Panc1 (cell line): ENCODE measurements around the gene CDK2. TPM values are rescaled to one million over a fixed set of nuclear protein-coding genes. Genes with fewer than 3 reads are reported as not detected.
A peak's percentile ranks its signal among the peaks of the same experiment; 100 is the strongest.

Experiments used
- ATAC-seq: fragments of 200-7000 bp; cut with Tn5 transposase; 2 replicates; pipeline ENCODE4 v1.9.1; 2020; ENCODE audit warnings: mild to moderate bottlenecking, moderate library complexity
- BruUV-seq: library from RNA; stranded (reverse); fragments of 400-500 nt; replicated peaks from 2 replicates; lab custom pipeline; 2021; lab: Mats Ljungman, UMichigan
- CTCF ChIA-PET: fragments of 300-600 bp; sonication (Branson Sonifier 250); formaldehyde crosslinking; loops from one replicate; lab custom pipeline; 2022; ENCODE audit warnings: antibody characterized with exemption; lab: Charles Lee
- POLR2A ChIA-PET: fragments of 300-600 bp; sonication (Branson Sonifier 250); formaldehyde crosslinking; loops from one replicate; lab custom pipeline; 2022; ENCODE audit warnings: antibody characterized with exemption; lab: Charles Lee
- DNase-seq: peaks from one replicate; pipeline ENCODE4 v3.0.0-alpha.2; 2010; ENCODE audit warnings: low read depth, low spot score
- H3K27ac ChIP-seq: 2 replicates; pipeline ENCODE4 v1.5.1; 2011; ENCODE audit warnings: mild to moderate bottlenecking, low read length, inconsistent platforms
- H3K27me3 ChIP-seq: fragments of 200-500 bp; sonication (Bioruptor generic); 2 replicates; pipeline ENCODE4 v1.6.0; 2014; ENCODE audit warnings: low read length, inconsistent platforms; ENCODE audit not compliant: control insufficient read depth, insufficient read depth
- H3K36me3 ChIP-seq: fragments of 200-500 bp; sonication (Bioruptor generic); 2 replicates; pipeline ENCODE4 v1.5.1; 2014; ENCODE audit warnings: inconsistent platforms, mild to moderate bottlenecking, low read length, moderate library complexity; ENCODE audit not compliant: control insufficient read depth, insufficient read depth
- H3K4me1 ChIP-seq: 2 replicates; pipeline ENCODE4 v1.5.1; 2011; ENCODE audit warnings: inconsistent platforms, mild to moderate bottlenecking, low read length, moderate library complexity; ENCODE audit not compliant: control insufficient read depth, insufficient read depth
- H3K4me3 ChIP-seq, 2 experiments: 2 replicates each; pipeline ENCODE4 v1.5.1; 2011 to 2012; ENCODE audit warnings: low read depth in 2 of 2, low read length in 2 of 2, mild to moderate bottlenecking in 2 of 2, inconsistent platforms in 1 of 2, moderate library complexity in 1 of 2
- H3K9me3 ChIP-seq: fragments of 200-500 bp; sonication (Bioruptor generic); 2 replicates; pipeline ENCODE4 v1.5.1; 2014; ENCODE audit warnings: low read depth, mild to moderate bottlenecking, inconsistent platforms, low read length, moderate library complexity; ENCODE audit not compliant: control insufficient read depth, insufficient read depth
- POLR2AphosphoS5 ChIP-seq: IDR thresholded peaks from 2 replicates; pipeline ENCODE4 v1.6.1; 2012; ENCODE audit warnings: mild to moderate bottlenecking, low read depth, low read length, moderate library complexity
- SIN3A ChIP-seq: IDR thresholded peaks from 2 replicates; pipeline ENCODE4 v1.6.1; 2012; ENCODE audit warnings: low read depth, mild to moderate bottlenecking, low read length, moderate library complexity, borderline replicate concordance; ENCODE audit not compliant: insufficient read depth
- TCF7L2 ChIP-seq: IDR thresholded peaks from 2 replicates; pipeline ENCODE4 v1.6.1; 2011; ENCODE audit warnings: mild to moderate bottlenecking, low read depth, low read length, inconsistent platforms
- in situ Hi-C: cut with HindIII; loops from 2 replicates; pipeline ENCODE4 v1.10.0; 2016; ENCODE audit warnings: low sequenced_read_pairs, low pct_unique_long_range_greater_than_20kb
- intact Hi-C: fragments of 100-400 bp; cut with micrococcal nuclease; formaldehyde crosslinking; loops from one replicate; pipeline ENCODE4 v1.10.0; 2022; ENCODE audit not compliant: unreplicated experiment
- total RNA-seq: library from RNA; stranded (reverse); gene quantifications from one replicate; pipeline ENCODE4 v1.2.1, GENCODE V29; 2021; ENCODE audit not compliant: unreplicated experiment
- TF ChIP-seq, protein P1 (sequence below), 2 experiments: IDR thresholded peaks; 2 replicates each; pipeline ENCODE4 v1.6.1; 2011 to 2012; ENCODE audit warnings: low read depth in 2 of 2, control low read depth in 1 of 2, low read length in 1 of 2, mild to moderate bottlenecking in 1 of 2, moderate library complexity in 1 of 2; ENCODE audit not compliant: insufficient read depth in 1 of 2
- TF ChIP-seq, protein P2 (sequence below): fragments of 450-650 bp; IDR thresholded peaks from 2 replicates; pipeline ENCODE4 v1.5.1; 2017; ENCODE audit warnings: mild to moderate bottlenecking

CDK2 gene
- total RNA-seq, 1 experiment from 2014 or later: 72.9 TPM

DNA sequence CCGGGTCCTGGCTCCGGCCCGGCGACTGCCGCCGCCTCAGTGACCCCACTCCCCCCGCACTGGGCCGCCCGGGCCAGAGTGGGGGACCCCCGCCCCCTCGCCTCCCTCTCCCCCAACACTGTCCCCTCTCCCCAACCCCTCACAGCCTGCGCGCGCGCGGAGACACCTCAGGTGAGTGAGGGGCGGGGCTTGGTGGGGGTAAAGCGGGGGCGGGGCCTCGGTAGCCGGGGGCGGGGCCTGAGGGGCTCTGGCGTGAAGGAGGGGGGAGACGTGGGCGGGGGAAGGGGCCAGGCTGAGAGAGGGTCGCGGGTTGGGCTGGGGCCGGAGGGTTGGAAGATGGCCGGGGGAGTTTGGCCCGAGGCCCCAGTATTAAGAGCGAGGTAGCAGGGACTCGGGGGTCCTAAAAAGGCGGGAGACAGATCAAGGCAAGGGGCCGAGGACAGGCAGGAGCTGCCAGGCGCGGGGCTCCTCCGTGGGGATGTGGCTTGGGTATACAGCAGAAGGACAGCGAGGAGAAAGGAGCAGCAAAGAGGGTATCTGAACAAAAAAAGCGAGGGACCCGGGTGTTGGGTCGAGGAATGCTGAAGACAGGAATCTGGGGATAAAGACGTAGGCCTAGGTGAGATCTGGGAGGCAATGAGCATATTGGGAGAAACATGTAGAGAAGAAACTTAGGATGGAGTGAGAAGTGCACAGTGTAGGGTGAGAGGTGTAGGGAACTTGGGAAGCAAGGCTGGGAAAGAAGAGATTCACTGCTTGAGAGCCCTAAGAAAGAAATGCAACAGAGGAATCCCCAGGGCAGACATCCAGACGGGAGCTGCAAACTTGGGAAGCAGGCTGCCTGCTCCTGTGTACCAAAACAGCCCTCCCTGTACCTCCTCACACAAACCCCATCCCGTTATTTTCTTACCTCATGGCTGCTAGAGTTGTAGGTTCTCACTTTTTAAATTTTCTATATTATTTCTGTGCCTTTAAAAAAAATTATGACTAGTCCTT, 41.2 kb downstream of the CDK2 start:
- ChIA-PET POLR2A (interaction anchor here (0.6 to 2.1 kb wide), 4 partner anchors 10 to 210 kb away, joined by 3 to 10 read pairs (median 6); partner anchors contain the start of genes PA2G4 and SUOX), CTCF (interaction anchor here (0.6 to 0.7 kb wide), 3 partner anchors 12 to 1451 kb away, joined by 3 to 7 read pairs (median 6); no protein-coding TSS in a partner anchor)
- intact Hi-C loops (no loop called here), in situ Hi-C loops (no loop called here)
- no peak for DNase-seq
- H3K4me1 ChIP-seq: peaks cover 5% of the 10 kb centered on the region; the same call in 1 of the 2 replicates
- no peaks in the 10 kb centered on the region for H3K36me3 ChIP-seq
- H3K27me3 ChIP-seq: no peaks in the 10 kb centered on the region
- BruUV-seq: no TSS peak
- no peaks in the 10 kb centered on the region for H3K9me3 ChIP-seq
- H3K27ac ChIP-seq: peak overlapping the region; percentile 65
- TF ChIP-seq, protein P1, sequence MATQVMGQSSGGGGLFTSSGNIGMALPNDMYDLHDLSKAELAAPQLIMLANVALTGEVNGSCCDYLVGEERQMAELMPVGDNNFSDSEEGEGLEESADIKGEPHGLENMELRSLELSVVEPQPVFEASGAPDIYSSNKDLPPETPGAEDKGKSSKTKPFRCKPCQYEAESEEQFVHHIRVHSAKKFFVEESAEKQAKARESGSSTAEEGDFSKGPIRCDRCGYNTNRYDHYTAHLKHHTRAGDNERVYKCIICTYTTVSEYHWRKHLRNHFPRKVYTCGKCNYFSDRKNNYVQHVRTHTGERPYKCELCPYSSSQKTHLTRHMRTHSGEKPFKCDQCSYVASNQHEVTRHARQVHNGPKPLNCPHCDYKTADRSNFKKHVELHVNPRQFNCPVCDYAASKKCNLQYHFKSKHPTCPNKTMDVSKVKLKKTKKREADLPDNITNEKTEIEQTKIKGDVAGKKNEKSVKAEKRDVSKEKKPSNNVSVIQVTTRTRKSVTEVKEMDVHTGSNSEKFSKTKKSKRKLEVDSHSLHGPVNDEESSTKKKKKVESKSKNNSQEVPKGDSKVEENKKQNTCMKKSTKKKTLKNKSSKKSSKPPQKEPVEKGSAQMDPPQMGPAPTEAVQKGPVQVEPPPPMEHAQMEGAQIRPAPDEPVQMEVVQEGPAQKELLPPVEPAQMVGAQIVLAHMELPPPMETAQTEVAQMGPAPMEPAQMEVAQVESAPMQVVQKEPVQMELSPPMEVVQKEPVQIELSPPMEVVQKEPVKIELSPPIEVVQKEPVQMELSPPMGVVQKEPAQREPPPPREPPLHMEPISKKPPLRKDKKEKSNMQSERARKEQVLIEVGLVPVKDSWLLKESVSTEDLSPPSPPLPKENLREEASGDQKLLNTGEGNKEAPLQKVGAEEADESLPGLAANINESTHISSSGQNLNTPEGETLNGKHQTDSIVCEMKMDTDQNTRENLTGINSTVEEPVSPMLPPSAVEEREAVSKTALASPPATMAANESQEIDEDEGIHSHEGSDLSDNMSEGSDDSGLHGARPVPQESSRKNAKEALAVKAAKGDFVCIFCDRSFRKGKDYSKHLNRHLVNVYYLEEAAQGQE (IDR thresholded peaks at IDR 0.05; ENCODE audit: insufficient read depth in 1 of 2, low read depth in 2 of 2, low read length in 1 of 2): no peak
- TF ChIP-seq TCF7L2 (no peak), POLR2AphosphoS5 (no peak), SIN3A (no peak)
- TF ChIP-seq, protein P2, sequence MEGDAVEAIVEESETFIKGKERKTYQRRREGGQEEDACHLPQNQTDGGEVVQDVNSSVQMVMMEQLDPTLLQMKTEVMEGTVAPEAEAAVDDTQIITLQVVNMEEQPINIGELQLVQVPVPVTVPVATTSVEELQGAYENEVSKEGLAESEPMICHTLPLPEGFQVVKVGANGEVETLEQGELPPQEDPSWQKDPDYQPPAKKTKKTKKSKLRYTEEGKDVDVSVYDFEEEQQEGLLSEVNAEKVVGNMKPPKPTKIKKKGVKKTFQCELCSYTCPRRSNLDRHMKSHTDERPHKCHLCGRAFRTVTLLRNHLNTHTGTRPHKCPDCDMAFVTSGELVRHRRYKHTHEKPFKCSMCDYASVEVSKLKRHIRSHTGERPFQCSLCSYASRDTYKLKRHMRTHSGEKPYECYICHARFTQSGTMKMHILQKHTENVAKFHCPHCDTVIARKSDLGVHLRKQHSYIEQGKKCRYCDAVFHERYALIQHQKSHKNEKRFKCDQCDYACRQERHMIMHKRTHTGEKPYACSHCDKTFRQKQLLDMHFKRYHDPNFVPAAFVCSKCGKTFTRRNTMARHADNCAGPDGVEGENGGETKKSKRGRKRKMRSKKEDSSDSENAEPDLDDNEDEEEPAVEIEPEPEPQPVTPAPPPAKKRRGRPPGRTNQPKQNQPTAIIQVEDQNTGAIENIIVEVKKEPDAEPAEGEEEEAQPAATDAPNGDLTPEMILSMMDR: no peak
- peak; percentile 84 for ATAC-seq
- H3K4me3 ChIP-seq: peak overlapping the region; percentile 63 to 80

DNA sequence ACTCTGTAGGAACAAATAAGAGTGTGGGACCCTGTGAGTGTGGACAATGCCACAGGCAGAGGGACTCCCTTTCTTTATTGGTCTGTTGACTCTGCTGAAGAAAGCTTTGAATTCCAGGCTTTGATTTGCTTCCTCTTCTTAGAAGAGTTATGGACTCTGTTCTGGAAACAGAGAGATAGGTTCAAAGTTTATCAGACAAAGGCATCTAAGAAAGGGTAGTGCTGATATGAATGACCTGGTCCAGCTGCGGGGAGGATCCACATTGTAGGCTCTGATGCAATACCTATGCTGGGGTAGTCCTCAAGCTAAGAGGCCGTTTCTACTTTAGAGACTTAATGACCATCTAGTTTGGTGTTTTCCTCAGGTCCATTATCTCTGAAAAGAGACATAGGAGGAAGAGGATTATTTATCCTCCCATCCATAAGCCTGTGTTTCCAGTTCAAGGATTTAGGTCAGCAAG, 43.5 kb downstream of the CDK2 start:
- in situ Hi-C loops: no loop called here
- TF ChIP-seq SIN3A: no peak
- TF ChIP-seq TCF7L2: no peak
- TF ChIP-seq, protein P1 (IDR thresholded peaks at IDR 0.05; ENCODE audit: insufficient read depth in 1 of 2, low read depth in 2 of 2, low read length in 1 of 2): no peak
- TF ChIP-seq POLR2AphosphoS5: no peak
- TF ChIP-seq, protein P2: no peak
- ChIA-PET CTCF (interaction anchor here (0.6 kb wide), 1 partner anchor 22 kb away, joined by 3 read pairs; no protein-coding TSS in a partner anchor), POLR2A (no interaction called here)
- no peaks in the 10 kb centered on the region for H3K36me3 ChIP-seq
- H3K4me1 ChIP-seq: peaks cover 5% of the 10 kb centered on the region; the same call in 1 of the 2 replicates
- ATAC-seq (no peak), DNase-seq (no peak)
- H3K27me3 ChIP-seq: no peaks in the 10 kb centered on the region
- H3K9me3 ChIP-seq: no peaks in the 10 kb centered on the region
- H3K27ac ChIP-seq: no peak overlapping the region
- intact Hi-C loops: no loop called here
- BruUV-seq: TSS peak; percentile 74
- H3K4me3 ChIP-seq: no peak overlapping the region
